ENCODE measurements around the gene KRT4.
"Not testable (repeated sequence)": the region's sequence is repeated elsewhere in the genome, so short reads cannot be mapped to it uniquely, and the experiment has no call there.

The KRT4 gene

DNA sequence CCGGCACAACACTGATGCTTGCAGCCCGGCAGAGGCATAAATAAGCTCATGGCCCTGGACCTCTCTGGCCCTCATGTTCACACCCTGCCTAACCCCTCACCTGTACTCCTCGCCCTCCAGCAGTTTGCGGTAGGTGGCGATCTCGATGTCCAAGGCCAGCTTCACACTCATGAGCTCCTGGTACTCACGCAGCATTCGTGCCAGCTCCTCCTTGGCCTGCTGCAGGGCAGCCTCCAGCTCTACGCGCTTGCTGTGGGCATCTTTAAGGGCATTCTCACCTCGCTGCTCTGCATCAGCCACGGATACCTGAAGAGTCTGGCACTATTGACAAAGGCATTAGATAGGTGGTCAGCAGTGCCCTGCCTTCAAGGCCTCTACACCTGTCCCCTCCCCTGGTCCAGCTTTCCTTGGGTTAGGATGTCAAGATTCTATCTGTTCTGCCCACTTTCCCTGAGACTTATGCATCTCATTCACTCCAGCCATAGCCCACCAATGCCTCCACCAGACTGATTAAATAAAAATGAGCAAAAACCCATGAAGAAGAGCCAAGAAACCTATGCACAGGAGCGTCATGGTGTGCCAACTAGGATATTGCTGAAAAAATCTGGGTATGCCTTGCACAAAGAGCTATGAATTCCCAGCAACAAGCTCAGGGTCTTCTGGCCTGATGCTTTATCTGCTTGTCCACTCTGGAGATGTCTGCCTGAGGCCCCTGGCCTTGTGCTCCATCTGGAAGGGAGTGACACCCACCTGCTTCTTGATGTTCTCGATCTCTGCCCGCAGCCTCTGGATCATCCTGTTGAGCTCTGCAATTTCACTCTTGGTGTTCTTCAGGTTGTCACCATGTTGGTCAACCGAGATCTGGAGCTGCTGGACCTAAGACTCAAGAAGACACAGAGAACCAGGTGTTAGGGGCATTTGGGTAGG, 6.1 kb downstream of the KRT4 start:
- no peak for DNase-seq (ENCODE audit: low spot score)

GRCh38 chr12:52806821-52807543, 6.9 kb downstream of the KRT4 start:
- DNase-seq (ENCODE audit: low spot score) = no peak

GRCh38 chr12:52806169-52806811, 7.6 kb downstream of the KRT4 start:
- no peak for DNase-seq (ENCODE audit: low spot score)

DNA sequence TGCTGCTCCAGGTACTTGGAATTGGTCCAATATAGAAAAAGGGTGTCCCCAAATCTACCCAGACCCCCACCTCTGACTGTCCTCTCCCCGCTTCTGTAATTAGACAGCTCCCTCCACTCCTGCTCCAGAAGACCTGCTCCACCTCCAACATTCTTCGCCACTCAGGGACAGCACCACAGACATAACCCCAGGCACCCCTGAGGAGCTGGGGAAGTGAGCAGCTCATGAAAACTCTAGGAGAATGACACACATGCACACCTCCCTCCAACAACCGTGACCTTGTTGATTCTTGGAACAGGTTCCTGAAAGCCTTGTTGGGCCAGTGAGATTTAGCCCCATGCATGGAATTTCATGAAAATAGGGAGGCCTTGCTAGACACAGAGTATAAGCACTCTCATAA, 8.2 kb downstream of the KRT4 start:
- DNase-seq (ENCODE audit: low spot score) = no peak

DNA sequence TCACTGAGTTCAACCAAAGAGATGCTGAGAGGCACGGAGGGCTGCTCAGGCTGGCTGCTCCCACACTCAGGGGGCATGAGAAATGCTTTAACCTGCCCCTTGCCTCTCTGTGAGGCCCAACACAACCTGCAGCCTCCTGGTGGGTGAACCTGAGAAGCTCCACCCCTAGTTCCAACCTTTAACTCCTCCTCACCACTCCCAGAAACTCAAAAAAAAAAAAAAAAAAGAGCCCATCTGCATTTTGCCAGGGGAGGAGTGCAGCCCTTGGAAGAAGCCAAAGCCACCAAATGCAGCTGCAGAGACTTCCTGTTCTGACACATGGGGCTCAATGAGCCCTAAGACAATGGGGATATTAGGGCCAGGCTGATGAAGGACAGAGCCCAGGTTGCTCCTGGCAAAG, 8.9 kb downstream of the KRT4 start:
- DNase-seq (ENCODE audit: low spot score) = no peak

- DNase-seq (ENCODE audit: low spot score) = no peak
These were observed 11.5 kb downstream of the KRT4 start for GRCh38 chr12:52802442-52802841.

GRCh38 chr12:52801773-52802172, 12.1 kb downstream of the KRT4 start:
- DNase-seq (ENCODE audit: low spot score) = no peak

DNA sequence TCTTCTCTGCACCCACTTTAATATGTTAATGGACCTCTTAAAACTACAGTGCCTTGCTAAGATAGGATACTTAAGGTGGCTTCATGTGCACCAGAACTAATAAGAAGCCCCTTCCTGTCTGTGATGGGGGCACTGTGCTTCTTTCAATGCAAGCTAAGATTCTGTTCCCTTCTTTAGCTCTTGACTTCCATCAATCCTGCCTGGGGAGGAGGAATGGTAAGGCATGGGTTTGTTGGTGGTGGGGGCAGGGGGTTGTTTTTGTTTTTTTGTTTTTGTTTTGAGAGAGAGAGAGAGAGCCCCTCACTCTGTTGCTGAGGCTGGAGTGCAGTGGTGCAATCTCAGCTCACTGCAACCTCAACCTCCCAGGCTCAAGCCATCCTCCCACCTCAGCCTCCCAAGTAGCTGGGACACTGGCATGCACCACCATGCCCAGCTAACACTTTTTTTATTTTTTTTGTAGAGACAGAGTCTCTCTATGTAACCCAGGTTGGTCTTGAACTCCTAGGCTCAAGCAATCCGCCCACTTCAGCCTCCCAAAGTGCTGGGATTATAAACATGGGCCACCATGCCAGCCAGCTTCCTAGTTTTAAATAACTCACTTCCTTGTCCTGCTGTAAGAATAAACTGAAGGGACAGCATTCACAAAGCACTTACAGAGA, 13.5 kb downstream of the KRT4 start:
- no peak for DNase-seq (ENCODE audit: low spot score)

GRCh38 chr12:52799505-52800211, 14.3 kb downstream of the KRT4 start:
- no peak for DNase-seq (ENCODE audit: low spot score)

GRCh38 chr12:52798671-52799504, 15.0 kb downstream of the KRT4 start:
- DNase-seq (ENCODE audit: low spot score) = no peak

DNA sequence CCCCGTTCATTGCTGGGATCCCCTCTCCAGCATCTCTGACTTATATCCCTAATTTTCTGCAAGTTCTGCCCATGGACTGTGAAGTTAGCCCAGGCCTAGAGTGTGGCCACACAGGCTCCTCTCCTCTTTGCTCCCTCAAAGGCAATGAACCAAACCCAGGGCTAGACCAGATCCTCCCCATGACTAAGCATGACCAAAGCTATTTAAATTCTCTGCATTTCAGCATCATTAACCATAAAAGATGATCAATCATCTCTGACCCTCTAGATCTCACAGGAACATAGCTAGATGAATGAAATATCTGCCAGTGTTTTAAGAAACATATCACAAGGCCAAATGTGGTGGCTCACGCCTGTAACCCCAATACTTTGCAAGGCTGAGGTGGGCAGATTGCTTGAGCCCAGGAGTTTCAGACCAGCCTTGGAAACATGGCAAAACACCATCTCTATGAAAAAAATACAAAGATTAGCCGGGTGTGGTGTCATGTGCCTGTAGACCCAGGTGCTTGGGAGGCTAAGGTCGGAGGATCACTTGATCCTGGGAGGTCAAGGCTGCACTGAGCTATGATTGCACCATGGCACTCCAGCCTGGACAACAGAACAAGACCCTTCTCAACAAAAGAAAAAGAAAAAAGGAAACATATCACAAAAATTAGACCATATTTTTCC, 15.8 kb downstream of the KRT4 start:
- no peak for DNase-seq (ENCODE audit: low spot score)

GRCh38 chr12:52797529-52797894, 16.4 kb downstream of the KRT4 start:
- DNase-seq (ENCODE audit: low spot score) = no peak

GRCh38 chr12:52796839-52797528, 16.9 kb downstream of the KRT4 start:
- no peak for DNase-seq (ENCODE audit: low spot score)

DNA sequence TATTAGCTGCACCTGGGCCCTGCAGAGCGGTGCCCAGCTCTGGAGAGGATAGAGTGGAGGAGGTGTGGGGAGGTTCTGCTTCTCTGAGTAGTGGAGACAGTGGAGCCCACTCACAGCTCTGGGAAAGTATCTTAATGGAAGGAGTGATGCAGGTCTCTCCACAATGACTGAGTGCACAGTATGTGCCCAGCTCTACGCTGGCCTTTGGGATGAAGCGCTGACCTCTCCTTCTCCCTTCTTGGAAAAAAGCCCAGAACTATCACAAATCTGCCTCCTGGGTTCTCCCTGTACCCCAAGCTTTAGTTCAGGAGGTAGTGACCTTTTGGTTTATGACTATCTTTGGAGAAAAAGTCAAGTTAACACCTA, 17.5 kb downstream of the KRT4 start:
- no peak for DNase-seq (ENCODE audit: low spot score)

DNA sequence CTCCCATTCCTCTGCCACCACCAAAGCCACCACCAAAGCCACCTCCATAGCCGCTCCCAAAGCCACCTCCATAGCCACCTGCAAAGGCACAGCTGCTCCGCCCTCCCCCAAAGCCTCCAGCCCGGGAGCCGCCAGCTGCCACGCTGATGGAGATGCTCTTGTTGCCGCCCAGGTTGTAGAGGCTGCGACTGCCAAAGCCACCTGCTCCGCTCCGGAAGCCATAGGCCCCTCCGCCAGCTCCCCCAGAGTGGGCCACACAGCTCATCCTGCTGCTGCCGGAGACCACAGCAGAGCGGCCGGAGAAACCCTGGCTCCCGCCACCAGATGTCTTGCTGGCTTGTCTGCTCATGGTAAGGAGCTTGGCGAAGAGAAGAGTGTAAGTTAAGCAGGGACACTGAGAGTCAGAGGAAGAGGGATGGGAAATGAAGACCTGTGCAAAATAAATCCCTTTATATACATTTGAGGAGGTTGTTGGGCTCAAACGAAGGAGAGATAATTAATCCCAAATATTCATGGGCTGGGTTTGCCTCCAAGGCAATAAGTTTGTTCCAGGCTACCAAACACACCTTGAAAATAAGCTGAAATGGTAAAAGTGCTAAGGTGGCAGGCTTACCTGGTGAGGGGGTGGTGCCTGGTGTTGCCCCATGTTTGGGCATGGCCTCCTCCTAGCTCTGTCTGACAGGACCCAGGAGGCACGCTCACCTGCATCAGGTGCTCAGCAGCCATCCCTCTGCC, 18.1 kb downstream of the KRT4 start, which contains the start of gene KRT3:
Gene KRT3, minus strand, starts transcription at position 424 of the 735 bp plus-strand sequence. Its CDS starts 75 bp downstream, at position 349.
- no peak for DNase-seq (ENCODE audit: low spot score)

- not testable (repeated sequence) for DNase-seq (ENCODE audit: low spot score)
These were observed 18.6 kb downstream of the KRT4 start for GRCh38 chr12:52795332-52795674.

DNA sequence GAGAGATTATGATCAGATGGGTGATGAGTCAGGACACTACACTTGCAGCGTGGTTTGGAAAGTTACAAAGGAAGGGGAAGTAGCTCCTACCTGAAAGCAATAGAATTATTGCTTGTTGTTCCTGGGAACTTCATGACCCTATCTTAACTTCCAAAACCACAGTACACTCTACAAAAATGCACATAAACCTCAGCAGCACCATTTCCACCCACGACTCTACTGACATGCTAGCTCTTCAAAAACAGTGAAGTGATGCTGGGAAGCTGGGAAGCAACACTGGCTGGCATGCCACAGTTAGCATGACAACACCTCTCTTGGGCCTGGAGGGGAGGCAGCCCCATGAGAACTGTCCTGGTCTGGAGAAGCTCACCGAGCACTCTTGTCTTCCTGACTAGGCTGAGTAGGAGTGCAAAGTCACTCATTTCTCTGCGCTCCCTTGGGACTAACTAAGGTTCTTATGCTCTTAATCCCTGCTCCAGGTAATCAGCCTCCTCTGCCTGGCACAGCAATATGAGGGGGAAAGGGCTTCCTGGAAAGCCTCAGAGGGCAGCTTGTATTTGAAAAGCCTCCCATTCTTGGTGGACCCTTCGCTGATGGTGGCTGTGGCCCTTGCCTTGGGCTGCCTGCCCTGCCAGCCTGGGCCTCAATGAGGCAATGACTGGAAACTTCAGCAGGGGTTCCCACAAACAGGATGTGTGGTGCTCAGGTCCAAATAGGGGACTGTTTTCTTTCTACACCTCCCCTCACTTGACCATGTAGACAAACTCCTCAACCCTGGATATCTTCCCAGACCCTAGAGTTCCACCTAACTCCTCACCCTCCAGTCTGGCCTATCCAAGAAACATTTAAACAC, 19.2 kb downstream of the KRT4 start:
- DNase-seq (ENCODE audit: low spot score) = no peak
